ENCODE results near the gene FOXA2.

- TF ChIP-seq CTCF (IDR thresholded peaks at IDR 0.05) (no peak), POLR2A (IDR thresholded peaks at IDR 0.05) (no peak), POLR2AphosphoS5 (IDR thresholded peaks at IDR 0.05) (no peak), EP300 (IDR thresholded peaks at IDR 0.05) (no peak)
Measured at GRCh38 chr20:22555791-22556564, 28.4 kb downstream of the FOXA2 start.
